GM12878 (cell line): ENCODE data around the gene KLK5. TPM values are rescaled to one million over a fixed set of nuclear protein-coding genes. Genes with fewer than 3 reads are reported as not detected.
A peak's percentile ranks its signal among the peaks of the same experiment; 100 is the strongest.

ENCODE experiments used
- ATAC-seq: fragments of 200-7000 bp; cut with Tn5 transposase; 3 replicates; pipeline ENCODE4 v1.9.1; 2020; ENCODE audit warnings: mild to moderate bottlenecking, moderate library complexity
- BruUV-seq: library from RNA; stranded (reverse); fragments of 400-500 nt; replicated peaks from 2 replicates; lab custom pipeline; 2021; lab: Mats Ljungman, UMichigan
- CTCF ChIA-PET: fragments of 300-600 bp; sonication (Branson Sonifier 250); formaldehyde crosslinking; extraction: SDS; loops from one replicate; lab custom pipeline; 2021; ENCODE audit warnings: inconsistent platforms; lab: Yijun Ruan, JAX
- POLR2A ChIA-PET: fragments of 350-600 bp; formaldehyde crosslinking; extraction: SDS; loops from one replicate; lab custom pipeline; 2021; ENCODE audit warnings: inconsistent platforms; lab: Charles Lee
- RAD21 ChIA-PET: fragments of 300-600 bp; sonication (Branson Sonifier 250); formaldehyde crosslinking; loops from one replicate; lab custom pipeline; 2023; ENCODE audit warnings: antibody characterized with exemption; ENCODE audit not compliant: unreplicated experiment; lab: Charles Lee
- SMC1A ChIA-PET: fragments of 300-600 bp; sonication (Branson Sonifier 250); formaldehyde crosslinking; loops from one replicate; lab custom pipeline; 2023; ENCODE audit not compliant: unreplicated experiment, uncharacterized antibody; lab: Charles Lee
- DNase-seq: peaks from one replicate; pipeline ENCODE4 v3.0.0-alpha.2; 2011; ENCODE audit warnings: low read depth, low spot score
- FAIRE-seq: peaks from 3 replicates; lab custom pipeline; 2011; peaks lifted over from hg19 to GRCh38; lab: Jason Lieb, UNC
- H2AFZ ChIP-seq: 2 replicates; pipeline ENCODE4 v1.6.0; 2011; ENCODE audit warnings: low read depth, low read length, control low read depth; ENCODE audit not compliant: control insufficient read depth
- H3K27ac ChIP-seq: 2 replicates; pipeline ENCODE4 v1.5.1; 2011; ENCODE audit warnings: control low read depth; ENCODE audit not compliant: control insufficient read depth, insufficient read depth
- H3K27me3 ChIP-seq, 2 experiments: replicated peaks in 1 of 2; 2 replicates each; pipeline versions ENCODE4 v1.6.0 to v1.6.1; 2011; ENCODE audit warnings: low read length in 1 of 2; ENCODE audit not compliant: control insufficient read depth in 2 of 2, insufficient read depth in 2 of 2
- H3K36me3 ChIP-seq, 2 experiments: 2 replicates each; pipeline ENCODE4 v1.5.1; 2011; ENCODE audit warnings: low read length in 1 of 2; ENCODE audit not compliant: control insufficient read depth in 2 of 2, insufficient read depth in 2 of 2
- H3K4me1 ChIP-seq: 2 replicates; pipeline ENCODE4 v1.6.1; 2011; ENCODE audit warnings: mild to moderate bottlenecking, low read length, moderate library complexity, mixed read lengths; ENCODE audit not compliant: control insufficient read depth, insufficient read depth
- H3K4me2 ChIP-seq: 2 replicates; pipeline ENCODE4 v1.6.0; 2011; ENCODE audit warnings: control low read depth; ENCODE audit not compliant: control insufficient read depth, insufficient read depth
- H3K4me3 ChIP-seq: fragments of 200-600 bp; sonication (generic); 2 replicates; pipeline ENCODE4 v1.5.1; 2016
- H3K79me2 ChIP-seq: 2 replicates; pipeline ENCODE4 v1.6.0; 2011; ENCODE audit warnings: low read length; ENCODE audit not compliant: control insufficient read depth, insufficient read depth
- H3K9ac ChIP-seq: 2 replicates; pipeline ENCODE4 v1.8.0; 2011; ENCODE audit warnings: low read length, control low read depth, mixed read lengths; ENCODE audit not compliant: control insufficient read depth, insufficient read depth
- H3K9me3 ChIP-seq: replicated peaks from 3 replicates; pipeline ENCODE4 v1.5.1; 2011; ENCODE audit warnings: mild to moderate bottlenecking, low read length; ENCODE audit not compliant: control insufficient read depth, insufficient read depth
- H4K20me1 ChIP-seq: 2 replicates; pipeline ENCODE4 v1.6.0; 2011; ENCODE audit not compliant: control insufficient read depth, insufficient read depth
- NR2C1 ChIP-seq: fragments of 450-650 bp; IDR thresholded peaks from 2 replicates; pipeline ENCODE4 v1.6.1; 2017; ENCODE audit warnings: antibody characterized with exemption, mild to moderate bottlenecking, moderate library complexity
- REST ChIP-seq: IDR thresholded peaks from 2 replicates; pipeline ENCODE4 v1.6.1; 2012; ENCODE audit warnings: mild to moderate bottlenecking, low read depth, low read length
- SMARCA5 ChIP-seq: fragments of 450-650 bp; IDR thresholded peaks from 2 replicates; pipeline ENCODE4 v1.6.1; 2017; ENCODE audit warnings: mild to moderate bottlenecking
- ZNF217 ChIP-seq: fragments of 450-650 bp; IDR thresholded peaks from 2 replicates; pipeline ENCODE4 v1.6.1; 2017; ENCODE audit warnings: antibody characterized with exemption, mild to moderate bottlenecking
- WGBS: methylation state at CpG from one replicate; pipeline ENCODE4 v1.1.6; 2016; ENCODE audit warnings: low lambda C conversion rate; ENCODE audit not compliant: insufficient replicate concordance, insufficient coverage; ENCODE audit errors: missing lambda C conversion rate; 5-methylcytosine and 5-hydroxymethylcytosine counted together
- in situ Hi-C: fragments of 300-500 bp; cut with MboI; formaldehyde crosslinking; loops from 9 replicates; pipeline ENCODE4 v1.14.3; 2018; ENCODE audit warnings: mixed read lengths
- intact Hi-C: fragments of 100-400 bp; cut with micrococcal nuclease; formaldehyde crosslinking; loops from one replicate; pipeline ENCODE4 v1.14.2; 2022; ENCODE audit not compliant: unreplicated experiment
- polyA plus RNA-seq, 11 experiments: library from polyadenylated mRNA; depleted of rRNA in 4 of 11; unstranded in 6 of 11; stranded (reverse) in 5 of 11; fragments of >200 nt; fragmentation: Nextera tagmentation in 4 of 11; fragmentation: Illumina TruSeq in 1 of 11; extraction: Ambion mirVana in 4 of 11; extraction: Trizol in 1 of 11; gene quantifications; 1 replicate in 1 of 11; 2 replicates in 10 of 11; pipeline versions ENCODE4 v1.2.1 to v1.2.3, GENCODE V29; 2011 to 2016; ENCODE audit warnings: inconsistent platforms in 2 of 11, missing spikeins in 2 of 11, low read depth in 1 of 11
- total RNA-seq, 4 experiments: library from RNA; depleted of rRNA in 3 of 4; stranded (reverse); fragments of >200 nt in 3 of 4; fragmentation: Illumina TruSeq in 1 of 4; extraction: Trizol in 1 of 4; gene quantifications; 2 replicates each; pipeline versions ENCODE4 v1.2.1 to v1.2.3, GENCODE V29; 2013 to 2021

KLK5 gene
- total and polyA plus RNA-seq, 10 of the 15 experiments (the other 5 are each of a cell fraction or from before 2014, with no cell fraction given) = 0.16 TPM; not detected in 9

GRCh38 chr19:50898018-50898417, 54.8 kb downstream of the KLK5 start:
- Histone ChIP-seq H3K79me2 (no peaks in the 10 kb centered on the region), H3K36me3 (no peaks in the 10 kb centered on the region), H3K4me1 (peaks cover 21% of the 10 kb centered on the region), H3K27ac (peak overlapping the region; percentile 76; the same call in 1 of the 2 replicates), H3K4me2 (peak overlapping the region; percentile 39), H3K27me3 (no peaks in the 10 kb centered on the region), H4K20me1 (no peaks in the 10 kb centered on the region), H3K9ac (no peak overlapping the region), H2AFZ (no peak overlapping the region; the same call in 1 of the 2 replicates), H3K4me3 (no peak overlapping the region), H3K9me3 (peaks cover 6% of the 10 kb centered on the region; the same call in 1 of the 3 replicates)
- in situ Hi-C loops (loop anchor here (10.0 kb wide), 1 partner anchor 543 kb away; no protein-coding TSS in a partner anchor), intact Hi-C loops (loop anchor here (5.0 to 10.0 kb wide), 2 partner anchors 61 to 543 kb away; no protein-coding TSS in a partner anchor)
- ChIA-PET CTCF (interaction anchor here (0.6 to 4.0 kb wide), 9 partner anchors 8 to 442 kb away, joined by 3 to 33 read pairs (median 5); no protein-coding TSS in a partner anchor), RAD21 (interaction anchor here (1.0 to 3.8 kb wide), 5 partner anchors 9 to 81 kb away, joined by 3 to 19 read pairs (median 3); no protein-coding TSS in a partner anchor), SMC1A (interaction anchor here (0.7 to 4.7 kb wide), 6 partner anchors 8 to 103 kb away, joined by 3 to 28 read pairs (median 6); no protein-coding TSS in a partner anchor), POLR2A (interaction anchor here (0.6 to 2.0 kb wide), 4 partner anchors 10 to 80 kb away, joined by 4 to 8 read pairs (median 5); no protein-coding TSS in a partner anchor)
- FAIRE-seq (no peak), ATAC-seq (no peak), DNase-seq (no peak)
- TF ChIP-seq NR2C1 (no peak), REST (no peak), SMARCA5 (peak; percentile 76), ZNF217 (peak; percentile 28; the same call in 1 of the 2 replicates)
- no TSS peak for BruUV-seq
- 76% methylated on average over 4 of the region's 4 CpGs for WGBS
